GM12878 (cell line): Measurements from ENCODE around the gene CDC7.

ENCODE experiments used
- EP300 ChIP-seq, 2 experiments: fragments of 150-350 bp in 1 of 2; IDR thresholded peaks; 2 replicates each; pipeline ENCODE4 v1.6.1; 2011 to 2012; ENCODE audit warnings: low read depth in 2 of 2, low read length in 2 of 2, borderline replicate concordance in 1 of 2, improper control_type of control experiment in 1 of 2, inconsistent platforms in 1 of 2; ENCODE audit not compliant: control insufficient read depth in 1 of 2
- EZH2 ChIP-seq: IDR thresholded peaks from 2 replicates; pipeline ENCODE4 v1.6.1; 2012; ENCODE audit warnings: low read depth, mild to moderate bottlenecking, control low read depth, inconsistent platforms, low read length, borderline replicate concordance; ENCODE audit not compliant: control insufficient read depth
- HDAC6 ChIP-seq: fragments of 200-600 bp; sonication (generic); IDR thresholded peaks from one replicate; pipeline ENCODE4 v1.8.0; 2017; ENCODE audit warnings: antibody characterized with exemption; ENCODE audit not compliant: unreplicated experiment
- KLF5 ChIP-seq: fragments of 450-650 bp; IDR thresholded peaks from 2 replicates; pipeline ENCODE4 v1.6.1; 2014; ENCODE audit warnings: mild to moderate bottlenecking; ENCODE audit not compliant: partially characterized antibody
- MXI1 ChIP-seq: fragments of 150-350 bp; IDR thresholded peaks from 2 replicates; pipeline ENCODE4 v1.6.1; 2011; ENCODE audit warnings: low read depth, mild to moderate bottlenecking, inconsistent platforms, low read length, improper control_type of control experiment
- MYC ChIP-seq: IDR thresholded peaks from 2 replicates; pipeline ENCODE4 v1.6.1; 2011; ENCODE audit warnings: mild to moderate bottlenecking, low read length, moderate library complexity, inconsistent platforms; ENCODE audit not compliant: insufficient read depth, insufficient replicate concordance, insufficient read length, severe bottlenecking
- POLR2A ChIP-seq: IDR thresholded peaks from 2 replicates; pipeline ENCODE4 v1.6.1; 2011; ENCODE audit warnings: low read depth, mild to moderate bottlenecking, low read length
- SMC3 ChIP-seq: IDR thresholded peaks from 2 replicates; pipeline ENCODE4 v1.6.1; 2011; ENCODE audit warnings: low read length, improper control_type of control experiment, borderline replicate concordance
- TAF1 ChIP-seq: IDR thresholded peaks from 2 replicates; pipeline ENCODE4 v1.6.1; 2011; ENCODE audit warnings: mild to moderate bottlenecking, low read depth, low read length, borderline replicate concordance
- TF ChIP-seq, protein P1 (sequence below): IDR thresholded peaks from 2 replicates; pipeline ENCODE4 v1.6.1; 2011; ENCODE audit warnings: borderline replicate concordance, low read depth, mild to moderate bottlenecking, moderate library complexity, mixed read lengths, low read length; ENCODE audit not compliant: insufficient read depth; ENCODE audit errors: extremely low read length
- TF ChIP-seq, protein P2 (sequence below), 3 experiments: IDR thresholded peaks in 2 of 3; conservative IDR thresholded peaks in 1 of 3; 2 replicates each; pipeline ENCODE4 v1.5.1; 2011; ENCODE audit warnings: low read depth in 3 of 3, low read length in 3 of 3, mild to moderate bottlenecking in 3 of 3, control low read depth in 2 of 3, moderate library complexity in 2 of 3, inconsistent platforms in 1 of 3, mixed read lengths in 1 of 3; ENCODE audit not compliant: control insufficient read depth in 2 of 3, insufficient read depth in 1 of 3; ENCODE audit errors: extremely low read depth in 1 of 3
- TF ChIP-seq, protein P3 (sequence below): fragments of 450-650 bp; IDR thresholded peaks from 2 replicates; pipeline ENCODE4 v1.6.1; 2017; ENCODE audit warnings: low read depth, mild to moderate bottlenecking, moderate library complexity

DNA sequence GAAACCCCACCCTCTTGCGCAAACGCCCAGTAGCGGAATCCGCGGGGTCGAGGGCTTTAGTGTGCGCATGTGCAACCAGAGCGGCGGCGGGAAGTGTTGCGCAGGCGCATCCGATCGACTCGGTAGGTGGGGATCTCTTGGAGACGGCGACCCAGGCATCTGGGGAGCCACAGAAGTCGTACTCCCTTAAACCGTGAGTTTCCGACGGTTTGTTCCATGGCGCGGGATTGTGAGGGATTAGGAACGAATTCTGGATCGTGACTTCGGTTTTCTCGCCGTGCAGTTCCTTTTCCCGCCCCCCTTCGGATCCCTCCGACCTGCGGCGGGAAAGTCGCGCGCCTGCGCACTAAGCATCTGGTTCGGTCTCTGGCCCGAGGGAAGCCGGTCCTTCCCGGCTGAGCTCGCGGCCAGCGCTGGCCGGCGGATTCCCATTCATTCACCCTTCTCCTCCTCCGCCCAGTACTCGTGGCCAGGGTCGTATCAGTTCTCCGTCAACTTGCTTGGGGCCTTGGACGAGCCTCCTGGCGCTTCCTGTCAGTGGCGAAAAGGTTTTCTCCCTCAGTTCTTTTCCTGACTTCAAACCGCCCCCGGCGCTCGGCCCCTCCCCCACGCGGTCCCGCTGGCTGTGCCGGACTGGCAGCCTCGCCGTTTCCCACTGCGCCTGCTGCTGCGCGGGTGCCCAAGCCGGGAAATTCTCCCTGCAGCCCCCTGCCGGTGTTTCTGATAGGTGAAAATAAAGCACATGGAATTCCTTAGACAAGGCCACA, at the start of gene CDC7:
- TF ChIP-seq, protein P1, sequence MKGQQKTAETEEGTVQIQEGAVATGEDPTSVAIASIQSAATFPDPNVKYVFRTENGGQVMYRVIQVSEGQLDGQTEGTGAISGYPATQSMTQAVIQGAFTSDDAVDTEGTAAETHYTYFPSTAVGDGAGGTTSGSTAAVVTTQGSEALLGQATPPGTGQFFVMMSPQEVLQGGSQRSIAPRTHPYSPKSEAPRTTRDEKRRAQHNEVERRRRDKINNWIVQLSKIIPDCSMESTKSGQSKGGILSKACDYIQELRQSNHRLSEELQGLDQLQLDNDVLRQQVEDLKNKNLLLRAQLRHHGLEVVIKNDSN = no peak
- TF ChIP-seq MXI1 = peak; percentile 10; the same call in 1 of the 2 replicates
- TF ChIP-seq, protein P2, sequence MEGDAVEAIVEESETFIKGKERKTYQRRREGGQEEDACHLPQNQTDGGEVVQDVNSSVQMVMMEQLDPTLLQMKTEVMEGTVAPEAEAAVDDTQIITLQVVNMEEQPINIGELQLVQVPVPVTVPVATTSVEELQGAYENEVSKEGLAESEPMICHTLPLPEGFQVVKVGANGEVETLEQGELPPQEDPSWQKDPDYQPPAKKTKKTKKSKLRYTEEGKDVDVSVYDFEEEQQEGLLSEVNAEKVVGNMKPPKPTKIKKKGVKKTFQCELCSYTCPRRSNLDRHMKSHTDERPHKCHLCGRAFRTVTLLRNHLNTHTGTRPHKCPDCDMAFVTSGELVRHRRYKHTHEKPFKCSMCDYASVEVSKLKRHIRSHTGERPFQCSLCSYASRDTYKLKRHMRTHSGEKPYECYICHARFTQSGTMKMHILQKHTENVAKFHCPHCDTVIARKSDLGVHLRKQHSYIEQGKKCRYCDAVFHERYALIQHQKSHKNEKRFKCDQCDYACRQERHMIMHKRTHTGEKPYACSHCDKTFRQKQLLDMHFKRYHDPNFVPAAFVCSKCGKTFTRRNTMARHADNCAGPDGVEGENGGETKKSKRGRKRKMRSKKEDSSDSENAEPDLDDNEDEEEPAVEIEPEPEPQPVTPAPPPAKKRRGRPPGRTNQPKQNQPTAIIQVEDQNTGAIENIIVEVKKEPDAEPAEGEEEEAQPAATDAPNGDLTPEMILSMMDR (IDR thresholded peaks at IDR 0.05 in 2 of 3, conservative IDR thresholded peaks at IDR 0.05 in 1 of 3; ENCODE audit: control insufficient read depth in 2 of 3, extremely low read depth in 1 of 3, insufficient read depth in 1 of 3, low read depth in 3 of 3, low read length in 3 of 3) = peak in 1 of 3 experiments; percentile 14; a peak in 2 of 6 replicates
- peak; percentile 81 for TF ChIP-seq POLR2A
- peak; percentile 93 for TF ChIP-seq KLF5
- no peak for TF ChIP-seq EP300 (IDR thresholded peaks at IDR 0.05; ENCODE audit: borderline replicate concordance in 1 of 2, control insufficient read depth in 1 of 2, low read depth in 2 of 2, low read length in 2 of 2)
- TF ChIP-seq MYC = no peak
- no peak for TF ChIP-seq SMC3
- TF ChIP-seq EZH2 = no peak
- TF ChIP-seq, protein P3, sequence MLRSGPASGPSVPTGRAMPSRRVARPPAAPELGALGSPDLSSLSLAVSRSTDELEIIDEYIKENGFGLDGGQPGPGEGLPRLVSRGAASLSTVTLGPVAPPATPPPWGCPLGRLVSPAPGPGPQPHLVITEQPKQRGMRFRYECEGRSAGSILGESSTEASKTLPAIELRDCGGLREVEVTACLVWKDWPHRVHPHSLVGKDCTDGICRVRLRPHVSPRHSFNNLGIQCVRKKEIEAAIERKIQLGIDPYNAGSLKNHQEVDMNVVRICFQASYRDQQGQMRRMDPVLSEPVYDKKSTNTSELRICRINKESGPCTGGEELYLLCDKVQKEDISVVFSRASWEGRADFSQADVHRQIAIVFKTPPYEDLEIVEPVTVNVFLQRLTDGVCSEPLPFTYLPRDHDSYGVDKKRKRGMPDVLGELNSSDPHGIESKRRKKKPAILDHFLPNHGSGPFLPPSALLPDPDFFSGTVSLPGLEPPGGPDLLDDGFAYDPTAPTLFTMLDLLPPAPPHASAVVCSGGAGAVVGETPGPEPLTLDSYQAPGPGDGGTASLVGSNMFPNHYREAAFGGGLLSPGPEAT = 0 out of 2 replicates have a peak, but pooled peaks have one; percentile 25
- no peak; the same call in 1 of the 2 replicates for TF ChIP-seq TAF1
- TF ChIP-seq HDAC6 = no peak
